ENCODE data around the gene PRR5. TPM values are rescaled to one million over a fixed set of nuclear protein-coding genes. Genes with fewer than 3 reads are reported as not detected.
A peak's percentile ranks its signal among the peaks of the same experiment; 100 is the strongest.

Gene PRR5
- total RNA-seq, 1 experiment from 2014 or later: 11.8 TPM

- Histone ChIP-seq H3K27ac (ENCODE audit: insufficient read length, low read depth, low read length) (no peak overlapping the region), H3K23me2 (ENCODE audit: insufficient read length, low read depth, low read length, poor library complexity, severe bottlenecking) (peaks cover 3% of the 10 kb centered on the region), H3K9ac (ENCODE audit: extremely low read depth, insufficient read length, low read length) (no peak overlapping the region), H3T11ph (ENCODE audit: low read length) (no peak overlapping the region), H4K5ac (ENCODE audit: insufficient read length, low read depth, low read length) (no peak overlapping the region), H4K91ac (ENCODE audit: insufficient read length, low read depth, low read length) (no peak overlapping the region), H3K14ac (ENCODE audit: insufficient read depth, low read length) (no peak overlapping the region), H2BK120ac (ENCODE audit: low read depth, low read length, poor library complexity, severe bottlenecking) (no peak overlapping the region), H3K4me1 (ENCODE audit: insufficient read depth, low read length) (no peaks in the 10 kb centered on the region), H4K20me1 (ENCODE audit: control insufficient read depth, insufficient read depth, insufficient read length) (peaks cover 2% of the 10 kb centered on the region), H3K18ac (ENCODE audit: insufficient read length, low read depth, low read length) (no peak overlapping the region), H2AK5ac (ENCODE audit: insufficient read length, low read length) (no peak overlapping the region), H3K27me3 (ENCODE audit: insufficient read depth, low read length) (peaks cover 8% of the 10 kb centered on the region; the same call in 1 of the 2 replicates), H3K4me2 (ENCODE audit: insufficient read depth, insufficient read length, low read length) (peak overlapping the region; percentile 55), H3K56ac (ENCODE audit: insufficient read length, low read depth, low read length) (no peak overlapping the region), H2AFZ (ENCODE audit: low read length) (no peak overlapping the region), H3K23ac (ENCODE audit: insufficient read length, low read depth, low read length) (no peak overlapping the region), H3K4ac (ENCODE audit: low read depth, low read length) (no peak overlapping the region), H2BK20ac (ENCODE audit: low read depth, low read length, poor library complexity, severe bottlenecking) (no peak overlapping the region), H2BK15ac (ENCODE audit: low read depth, low read length) (no peak overlapping the region), H3K79me1 (ENCODE audit: insufficient read depth, low read depth, low read length, poor library complexity, severe bottlenecking) (no peaks in the 10 kb centered on the region), H3K9me3 (ENCODE audit: control insufficient read depth, low read depth, low read length) (no peaks in the 10 kb centered on the region), H2BK12ac (ENCODE audit: insufficient read length, low read depth, low read length) (no peak overlapping the region), H3K79me2 (ENCODE audit: insufficient read depth, low read length) (no peaks in the 10 kb centered on the region), H2BK5ac (ENCODE audit: insufficient read length, low read length) (no peak overlapping the region), H4K8ac (replicated peaks; ENCODE audit: insufficient read length, low read depth, low read length) (no peak overlapping the region)
- peak overlapping the region; percentile 66 to 81 for H3K4me3 Mint-ChIP-seq
- peaks cover 60% of the 10 kb centered on the region for H3K27me3 Mint-ChIP-seq (ENCODE audit: low read depth)
- H3K9me3 Mint-ChIP-seq: no peaks in the 10 kb centered on the region
- H3K4me1 Mint-ChIP-seq: peaks cover 22 to 39% of the 10 kb centered on the region in 2 experiments
- H3K36me3 Mint-ChIP-seq (ENCODE audit: insufficient read depth in 1 of 3, low read depth in 3 of 3): peaks cover 0 to 4% (median 3%) of the 10 kb centered on the region in 3 experiments; a peak in 2 of 7 replicates
- no peak for DNase-seq
- TF ChIP-seq CTCF (conservative IDR thresholded peaks at IDR 0.05): no peak
- H3K27ac Mint-ChIP-seq: no peak overlapping the region
- no CpG with 5 or more reads among the region's 23 CpGs for WGBS (ENCODE audit: extremely low coverage, insufficient read length, low lambda C conversion rate)
Measured at GRCh38 chr22:44703255-44703870, 1.4 kb downstream of the PRR5 start.
